SK-N-SH treated with all-trans-retinoic acid at 6 μM for 48 hours (cell line): Measurements from ENCODE around the gene TMX3.

ENCODE experiments used
- ARNTL ChIP-seq: fragments of 450-650 bp; formaldehyde crosslinking; IDR thresholded peaks from 2 replicates; pipeline ENCODE4 v1.5.0; 2020; ENCODE audit warnings: low read depth, mild to moderate bottlenecking, moderate library complexity, borderline replicate concordance
- ESRRG ChIP-seq: fragments of 250-450 bp; sonication (Bioruptor Pico); IDR thresholded peaks from 2 replicates; pipeline ENCODE4 v1.6.1; 2021; ENCODE audit warnings: mild to moderate bottlenecking
- GLIS3 ChIP-seq: fragments of 250-450 bp; sonication (Bioruptor Pico); IDR thresholded peaks from 2 replicates; pipeline ENCODE4 v1.5.0; 2020; ENCODE audit warnings: mild to moderate bottlenecking, moderate library complexity
- RARB ChIP-seq: fragments of 250-450 bp; sonication (Bioruptor Pico); IDR thresholded peaks from 2 replicates; pipeline ENCODE4 v1.8.0; 2021; ENCODE audit warnings: mild to moderate bottlenecking, moderate library complexity

DNA sequence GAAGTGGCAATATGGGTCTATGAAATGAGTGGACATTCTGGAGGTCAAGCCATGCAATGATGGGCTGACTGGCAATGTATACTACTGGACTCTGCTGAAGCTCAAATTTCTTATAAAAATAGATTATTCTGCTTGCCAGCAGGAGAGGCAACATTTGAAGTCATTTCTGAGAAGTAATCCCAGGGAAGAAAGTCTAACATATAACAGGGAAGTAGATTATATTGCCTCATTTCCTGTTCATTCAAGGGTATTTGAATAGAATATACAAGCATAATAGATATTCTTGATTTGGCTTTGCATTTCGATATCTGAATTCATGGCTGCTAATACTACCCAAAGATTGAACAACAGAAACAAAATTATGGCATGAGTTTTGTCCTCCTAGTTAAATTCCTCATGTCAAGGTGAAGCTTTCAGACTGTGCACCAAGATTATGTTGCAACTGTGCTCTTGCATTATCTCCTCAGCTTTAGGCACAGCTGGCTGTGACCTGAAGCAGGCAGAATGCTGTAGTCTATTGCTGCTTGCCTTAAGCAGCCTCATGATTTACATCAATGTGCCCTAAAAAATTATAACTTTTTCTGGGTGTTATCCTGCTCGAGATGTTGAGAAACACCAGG lies 13.3 kb upstream of the TMX3 start:
- no peak for TF ChIP-seq GLIS3 (CRISPR knock-in tag)
- TF ChIP-seq ESRRG = no peak
- TF ChIP-seq RARB (CRISPR knock-in tag) = no peak
- no peak for TF ChIP-seq ARNTL
